Activated CD4-positive, alpha-beta T cell treated with anti-CD3 and anti-CD28 coated beads, Interleukin-10, Interleukin-2, amounts not matched to agents 100 ng/mL and 50 ng/mL, durations not matched to agents 16 hours and 8 hours (primary cell): ENCODE results near the gene NT5C3A.
"Not testable (repeated sequence)": the region's sequence is repeated elsewhere in the genome, so short reads cannot be mapped to it uniquely, and the experiment has no call there.

Source experiments
- DNase-seq: peaks from one replicate; pipeline ENCODE4 v3.0.0-alpha.2; 2020

NT5C3A gene

DNA sequence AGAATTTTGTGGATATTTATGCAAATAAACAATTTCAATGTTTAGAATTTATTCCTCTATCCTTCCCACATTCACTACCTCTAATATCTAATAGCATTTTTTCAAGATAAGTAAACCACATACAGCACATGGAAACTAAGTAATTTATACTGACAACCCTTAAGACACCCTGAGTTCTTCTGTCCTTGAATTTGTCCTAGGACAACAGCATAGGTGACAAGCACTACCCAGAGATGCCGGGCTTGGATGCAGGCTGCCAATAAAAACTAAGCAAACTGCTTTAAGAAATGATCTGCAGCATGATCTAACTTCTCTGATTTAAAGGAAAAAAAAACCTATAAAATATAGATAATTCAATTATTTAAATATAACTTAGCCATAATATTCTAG is 22.7 kb downstream of the NT5C3A start:
- no peak for DNase-seq

DNA sequence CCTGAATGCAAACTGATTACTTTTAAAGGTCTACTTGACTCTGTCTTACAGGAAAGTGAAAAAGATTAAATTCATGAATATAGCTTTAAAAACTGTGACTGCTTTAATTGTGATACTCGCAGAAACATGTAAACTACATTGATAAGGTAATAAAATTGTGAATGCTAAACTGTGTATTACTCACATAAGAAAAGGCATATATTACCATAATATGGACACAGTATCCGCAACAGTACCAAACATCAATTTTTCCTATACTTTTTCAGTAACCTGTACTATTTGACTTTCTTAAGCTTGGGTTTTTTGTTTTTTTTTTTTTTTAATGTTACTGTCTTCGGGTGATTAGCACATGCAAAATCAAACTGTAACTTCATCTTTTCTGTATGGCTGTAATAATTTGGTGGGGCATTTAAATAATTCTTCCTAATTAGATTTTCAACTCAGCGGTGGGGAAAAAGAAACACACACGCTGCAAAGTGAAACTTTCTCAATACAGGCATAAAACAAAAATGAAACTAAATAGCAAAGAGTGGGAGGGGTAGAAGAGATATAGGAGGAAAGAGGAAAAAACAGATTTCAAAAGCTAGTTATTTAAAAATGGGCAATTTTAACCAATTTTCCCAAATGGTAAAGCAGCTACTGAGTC is 23.2 kb downstream of the NT5C3A start:
- DNase-seq = peak; percentile 45

DNA sequence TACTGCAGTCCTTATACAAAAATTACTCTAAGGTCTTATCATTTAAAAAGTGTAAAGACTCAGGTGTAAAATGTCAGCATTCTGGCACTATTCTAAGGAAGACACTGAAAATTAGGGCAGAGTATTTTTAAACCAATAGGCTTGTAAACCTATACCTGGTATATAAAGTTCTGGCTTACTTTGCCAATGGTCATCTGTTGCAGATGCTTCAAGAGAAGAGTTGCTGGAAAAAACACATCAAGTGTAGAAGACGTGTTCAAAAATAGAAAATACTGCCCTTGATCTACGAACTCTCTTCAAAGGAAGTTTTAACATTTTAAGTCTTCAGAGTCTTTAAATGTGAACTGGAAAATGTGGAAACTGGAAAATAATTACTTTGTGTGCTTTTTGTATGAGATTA is 23.9 kb downstream of the NT5C3A start:
- DNase-seq = no peak

DNA sequence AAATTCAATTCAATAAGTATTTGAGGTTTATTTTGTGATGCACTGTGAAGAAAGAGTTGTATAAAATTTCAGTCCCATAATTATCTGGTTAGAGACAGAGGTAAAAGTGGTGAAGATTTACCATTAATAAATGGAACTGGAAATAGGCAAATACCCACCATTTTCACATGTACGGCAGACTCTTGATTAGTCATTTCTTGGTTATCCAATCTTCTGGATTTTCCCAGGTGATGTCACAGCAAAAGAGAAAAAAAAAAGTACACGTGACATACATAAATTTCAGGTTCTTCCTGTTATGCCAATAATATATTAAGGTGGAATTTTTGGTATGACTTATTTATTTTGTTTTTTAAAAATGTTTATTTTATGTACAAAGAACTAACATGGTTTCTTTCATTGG is 26.8 kb downstream of the NT5C3A start:
- no peak for DNase-seq

DNA sequence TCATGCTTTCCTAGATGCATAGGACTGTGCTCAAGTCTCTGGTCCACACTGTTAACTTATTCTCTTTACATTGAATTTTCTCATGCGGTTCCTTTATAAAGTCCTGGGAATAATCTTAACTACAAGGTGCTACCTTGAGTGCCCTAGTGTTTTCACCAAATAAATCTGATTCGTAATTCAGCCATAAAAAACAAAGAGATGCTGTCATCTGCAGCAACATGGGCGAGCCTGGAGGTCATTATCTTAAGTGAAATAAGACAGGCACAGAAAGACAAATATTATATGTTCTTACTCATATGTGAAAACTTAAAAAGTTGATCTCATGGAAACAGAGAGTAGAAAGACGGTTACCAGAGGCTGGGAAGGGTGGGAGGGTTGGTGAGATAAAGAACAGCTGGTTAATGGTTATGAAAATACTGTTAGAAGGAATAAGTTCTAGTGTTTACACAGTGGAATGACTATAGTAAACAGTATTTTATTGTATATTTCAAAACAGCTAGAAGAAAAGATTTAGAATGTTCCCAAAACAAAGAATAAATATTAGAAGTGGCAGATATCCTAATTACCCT is 38.3 kb downstream of the NT5C3A start:
- DNase-seq = no peak

DNA sequence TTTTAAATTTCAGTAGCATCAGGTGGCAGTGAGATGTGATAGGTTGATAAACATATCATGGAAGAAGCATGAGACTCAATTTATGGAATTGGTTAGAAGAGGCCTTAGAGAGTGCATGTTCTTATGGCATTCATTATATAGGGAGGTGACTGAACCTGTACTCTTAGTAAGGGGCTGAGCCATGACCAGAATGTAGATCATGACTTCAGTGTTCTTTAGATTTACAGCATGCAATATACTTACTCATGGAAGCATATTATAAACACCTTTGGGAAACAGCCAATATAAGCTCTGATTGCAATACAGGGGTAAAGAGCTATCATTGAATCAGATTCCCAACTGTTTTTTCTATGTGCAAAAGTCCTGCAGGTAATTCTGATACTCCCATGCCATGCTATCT is 50.2 kb downstream of the NT5C3A start:
- no peak for DNase-seq

DNA sequence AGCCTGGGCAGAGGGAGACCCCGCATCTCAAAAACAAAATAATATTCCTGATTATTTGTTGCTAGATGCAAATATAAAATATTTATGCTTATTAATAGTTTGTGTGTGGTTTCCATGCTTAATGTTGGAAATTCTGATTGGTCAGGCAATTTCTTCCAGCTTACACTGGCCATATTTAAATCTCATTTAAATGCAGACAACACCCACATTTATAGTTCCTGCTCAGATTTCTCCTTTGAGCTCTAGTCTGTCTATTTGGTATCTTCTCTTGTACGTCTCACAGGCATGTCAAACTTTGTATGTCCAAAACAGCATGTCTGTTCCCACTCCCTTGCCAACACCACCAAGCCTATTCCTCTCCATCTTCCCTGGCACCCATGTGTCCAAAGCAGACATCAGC is 52.8 kb downstream of the NT5C3A start:
- DNase-seq = no peak

DNA sequence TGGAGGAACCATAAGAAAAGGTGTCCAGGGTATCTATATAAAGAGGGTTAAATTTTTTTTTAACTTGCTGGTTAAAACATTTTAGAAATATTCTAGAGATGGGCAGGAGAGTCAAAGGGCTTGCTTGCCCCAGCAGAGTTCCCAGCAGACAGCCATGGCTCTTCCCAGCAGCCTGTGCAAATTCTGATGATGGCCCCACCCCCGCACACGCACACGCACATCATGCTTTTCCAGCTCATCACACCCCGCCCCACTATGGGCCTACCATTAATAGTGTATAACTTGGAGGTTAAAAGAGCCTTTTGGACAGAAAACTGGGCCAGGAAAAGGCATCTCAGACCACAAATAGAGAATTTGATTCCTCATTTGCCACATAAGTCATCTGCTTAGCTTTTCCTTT is 56.9 kb downstream of the NT5C3A start:
- not testable (repeated sequence) for DNase-seq

DNA sequence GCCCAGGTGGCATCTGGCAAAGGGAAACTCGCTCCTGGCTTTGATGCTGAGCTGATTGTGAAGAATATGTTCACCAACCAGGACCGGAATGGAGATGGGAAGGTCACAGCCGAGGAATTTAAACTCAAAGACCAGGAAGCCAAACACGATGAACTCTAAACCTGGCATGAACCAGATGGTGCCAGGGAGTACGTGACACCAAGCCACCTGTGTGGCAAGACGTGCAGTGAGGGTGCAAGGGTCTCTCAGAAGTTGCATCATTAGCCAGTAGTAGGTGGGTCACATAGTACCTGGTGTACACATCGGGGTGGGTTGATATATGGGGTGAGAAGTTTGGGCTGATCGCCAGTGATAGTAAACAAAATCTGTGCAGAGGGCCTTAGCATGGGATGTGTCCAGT is 57.4 kb downstream of the NT5C3A start:
- DNase-seq = not testable (repeated sequence)

DNA sequence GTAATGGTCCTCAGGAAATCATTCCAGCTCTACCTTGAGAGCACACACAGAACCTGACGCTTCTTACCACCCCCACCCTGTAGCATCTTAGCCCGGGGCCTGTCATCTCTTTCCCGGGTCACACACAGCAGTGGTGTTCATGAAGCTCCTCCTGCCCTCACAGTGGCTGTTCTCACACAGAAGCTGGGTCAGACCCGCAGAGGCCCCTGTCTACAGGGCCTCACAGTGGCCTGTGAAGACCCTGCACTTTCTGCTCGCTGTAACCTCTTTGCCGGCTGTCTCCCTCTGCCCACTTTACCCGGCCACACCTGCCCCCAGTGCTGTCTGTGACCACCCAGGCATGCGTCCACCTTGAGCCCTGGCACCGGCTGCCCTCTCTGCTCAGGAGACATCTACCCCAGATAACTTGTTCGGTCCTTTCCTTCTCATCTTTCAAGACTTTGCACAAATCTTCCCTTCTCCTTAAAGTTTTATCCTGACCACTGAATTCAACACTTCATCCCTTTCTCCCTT is 58.4 kb downstream of the NT5C3A start:
- not testable (repeated sequence) for DNase-seq

DNA sequence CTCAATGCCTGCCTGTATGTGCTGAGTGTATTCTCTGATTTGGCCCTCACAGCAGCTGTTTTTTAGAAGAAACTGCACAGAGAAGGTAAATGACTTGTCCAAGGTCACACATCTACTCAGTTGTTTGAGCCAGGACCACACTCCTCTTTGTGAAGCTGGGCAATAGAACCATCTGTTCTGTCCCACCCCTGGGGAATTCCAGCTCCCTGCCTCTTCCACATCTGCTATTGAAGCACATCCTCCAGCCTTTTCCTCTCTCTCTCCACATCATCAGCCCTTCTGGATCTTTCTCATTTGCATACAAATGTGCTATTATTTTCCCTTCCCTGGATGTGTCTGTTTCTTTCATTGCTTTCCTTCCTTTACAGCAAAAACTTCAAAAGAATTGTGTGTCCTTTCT is 59.5 kb downstream of the NT5C3A start:
- not testable (repeated sequence) for DNase-seq

DNA sequence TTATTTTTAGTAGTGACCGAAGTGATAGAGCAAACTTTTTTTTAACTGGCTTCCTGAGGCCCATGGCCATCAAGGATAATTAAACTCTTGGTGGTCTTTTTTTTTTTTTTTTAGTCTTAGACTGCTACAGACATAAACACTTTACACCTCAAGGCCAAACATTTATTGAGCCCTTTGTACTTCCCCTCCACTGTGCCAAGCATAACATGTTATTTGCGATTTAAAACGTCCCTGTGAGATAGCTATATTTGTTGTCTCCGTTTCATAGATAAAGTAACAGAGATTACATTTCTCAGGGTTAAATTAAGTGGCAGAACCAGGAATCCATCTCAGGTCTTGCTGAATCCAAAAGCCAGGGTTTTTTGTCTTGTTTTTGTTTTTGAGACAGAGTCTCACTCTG is 63.2 kb downstream of the NT5C3A start:
- not testable (repeated sequence) for DNase-seq

DNA sequence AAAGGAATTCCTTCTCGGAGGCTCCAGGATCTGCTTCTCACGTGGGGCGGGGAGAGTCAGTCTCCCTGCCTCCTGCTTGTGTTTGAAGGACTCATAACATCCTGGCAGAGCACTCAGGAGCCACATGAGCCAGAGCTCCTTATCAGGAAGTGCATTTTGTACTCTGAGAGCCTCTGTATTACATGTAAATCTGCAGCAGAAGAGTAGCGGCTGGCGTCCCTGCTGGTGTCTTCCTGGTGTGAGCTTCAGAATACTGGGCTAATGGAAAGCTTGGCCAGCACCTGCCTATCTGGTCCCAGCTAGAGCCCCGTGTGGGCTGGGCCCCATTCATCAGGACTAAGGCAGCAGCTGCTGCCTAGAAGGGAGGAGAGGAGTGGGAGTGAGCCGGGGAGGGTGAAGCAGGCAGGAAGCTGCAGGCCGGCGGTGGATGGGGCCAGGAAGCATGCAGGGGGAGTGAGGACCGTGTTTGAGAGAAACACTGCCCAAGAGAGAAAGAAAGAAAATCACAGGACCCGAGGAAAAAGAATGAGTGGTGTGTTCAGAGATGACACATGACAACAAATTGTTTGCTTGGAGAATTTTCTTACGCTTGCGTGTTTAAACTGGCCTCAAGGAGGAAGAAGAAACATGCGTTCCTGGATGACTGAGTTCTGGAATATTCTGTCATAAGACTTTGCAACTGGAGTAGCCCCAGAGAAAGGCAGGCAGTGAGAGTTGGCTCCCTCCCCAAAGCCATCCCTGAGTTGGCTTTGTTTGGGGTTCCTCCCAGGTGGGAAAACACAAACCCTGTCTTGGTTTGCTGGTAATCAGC is 64.0 kb downstream of the NT5C3A start:
- not testable (repeated sequence) for DNase-seq

DNA sequence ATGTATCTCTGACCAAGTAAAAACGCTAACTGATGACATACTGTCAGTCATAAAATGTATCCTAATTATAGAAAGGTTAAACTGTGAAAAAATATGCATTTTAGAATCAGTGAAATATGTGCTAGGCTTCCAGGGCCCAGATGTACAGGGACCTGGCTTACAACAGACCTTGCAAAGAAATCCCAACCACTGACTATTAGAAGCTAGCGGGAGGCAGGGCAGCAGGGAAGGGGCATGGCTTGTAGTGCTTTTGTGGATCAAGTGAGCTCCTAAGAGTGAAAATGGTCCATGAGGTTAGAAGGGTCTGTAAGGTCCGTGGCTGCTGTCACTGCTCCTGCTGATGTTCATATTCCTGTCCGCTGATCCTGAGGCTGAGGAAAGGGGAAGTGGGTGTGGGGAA is 64.6 kb downstream of the NT5C3A start:
- not testable (repeated sequence) for DNase-seq

DNA sequence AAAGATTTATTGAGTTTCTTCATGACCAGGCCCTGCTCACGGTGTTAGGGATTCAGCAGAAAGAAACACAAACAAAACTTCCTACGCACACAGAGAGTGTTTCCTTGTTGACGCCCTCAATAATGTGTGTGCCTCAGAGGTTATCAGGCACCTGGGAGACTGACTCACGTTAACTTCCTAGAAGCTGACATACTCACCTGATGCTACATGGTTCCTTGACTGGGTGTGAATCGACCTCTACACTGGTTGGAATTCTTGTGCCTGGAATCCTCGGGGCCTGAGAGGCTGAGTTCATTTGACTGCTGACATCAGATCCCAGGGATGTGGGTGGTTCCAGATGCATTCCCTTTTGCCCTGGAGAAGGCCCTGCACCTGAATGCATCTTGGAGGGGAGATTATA is 69.8 kb downstream of the NT5C3A start:
- DNase-seq = not testable (repeated sequence)

DNA sequence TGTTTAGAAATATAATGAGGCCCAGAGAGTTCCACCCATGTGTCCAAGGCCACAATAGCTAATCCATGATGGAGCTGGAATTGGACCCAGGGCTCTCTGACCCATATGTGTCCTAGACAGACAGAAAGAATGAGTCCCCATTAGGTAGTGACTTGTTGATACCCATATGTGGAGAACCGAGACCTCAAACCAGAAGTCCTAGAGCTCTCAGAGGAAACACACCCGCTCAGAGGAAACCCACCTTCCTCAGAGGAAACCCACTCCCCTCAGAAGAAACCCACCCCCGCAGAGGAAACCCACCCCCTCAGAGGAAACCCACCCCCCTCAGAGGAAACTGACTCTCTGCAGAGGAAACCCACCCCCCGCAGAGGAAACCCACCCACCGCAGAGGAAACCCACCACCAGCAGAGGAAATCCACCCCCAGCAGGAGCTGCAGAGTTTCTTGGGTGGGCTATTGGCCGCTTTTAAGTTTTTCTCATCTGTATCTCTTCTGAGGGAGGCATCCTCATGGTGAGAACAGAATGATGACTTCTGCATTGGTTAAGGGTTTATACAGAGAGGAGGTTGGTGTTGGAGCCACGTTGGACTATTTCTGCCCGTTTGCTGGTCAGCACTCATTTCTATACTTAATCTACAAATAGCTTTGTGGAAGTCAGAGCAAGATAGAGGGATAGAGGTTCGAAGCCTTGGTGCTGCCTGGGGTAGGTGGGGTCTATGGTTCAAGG is 70.4 kb downstream of the NT5C3A start:
- not testable (repeated sequence) for DNase-seq

DNA sequence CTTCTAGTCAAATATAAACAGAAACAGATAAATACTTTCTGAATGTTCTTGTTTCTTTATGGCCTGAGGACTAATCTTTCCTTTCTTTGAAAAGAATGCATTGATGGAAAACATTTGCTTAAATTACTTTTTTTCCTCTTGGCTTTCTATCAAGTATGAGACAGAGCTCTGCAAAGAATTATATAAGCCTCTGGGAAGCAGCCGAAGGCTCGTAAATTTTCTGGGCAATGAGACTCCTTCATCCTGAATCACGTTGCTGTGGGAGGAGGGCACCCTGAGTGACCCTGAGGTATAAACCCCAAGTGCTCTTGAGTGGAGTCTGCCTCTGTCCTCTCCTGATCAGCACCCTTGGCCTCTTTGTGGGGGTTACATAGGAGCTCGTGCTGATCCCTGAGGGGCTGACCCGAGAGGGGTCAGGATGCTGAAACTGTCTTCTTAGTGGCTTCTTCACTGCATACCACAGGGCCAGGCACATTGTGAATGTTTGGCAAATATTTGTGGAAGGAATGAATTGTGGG is 71.4 kb downstream of the NT5C3A start:
- not testable (repeated sequence) for DNase-seq

DNA sequence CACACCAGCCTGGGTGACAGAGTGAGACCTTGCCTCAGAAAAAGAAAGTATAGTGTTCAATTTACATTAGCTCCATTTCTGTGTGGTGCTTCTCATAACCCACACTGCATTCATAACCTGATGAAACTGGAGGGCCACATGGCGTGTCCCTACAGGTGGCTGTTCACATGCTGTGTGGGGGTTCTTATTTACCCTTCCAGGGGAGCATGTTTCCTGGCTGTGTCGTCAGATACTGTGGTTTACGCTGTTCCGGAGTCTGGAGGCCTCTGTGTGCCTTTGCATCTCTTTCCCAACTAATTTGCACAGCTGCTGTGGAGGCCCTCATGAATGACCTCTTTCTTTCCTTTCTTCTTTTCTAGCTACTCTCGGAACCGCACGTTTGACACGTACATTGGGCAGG is 74.4 kb downstream of the NT5C3A start:
- not testable (repeated sequence) for DNase-seq

DNA sequence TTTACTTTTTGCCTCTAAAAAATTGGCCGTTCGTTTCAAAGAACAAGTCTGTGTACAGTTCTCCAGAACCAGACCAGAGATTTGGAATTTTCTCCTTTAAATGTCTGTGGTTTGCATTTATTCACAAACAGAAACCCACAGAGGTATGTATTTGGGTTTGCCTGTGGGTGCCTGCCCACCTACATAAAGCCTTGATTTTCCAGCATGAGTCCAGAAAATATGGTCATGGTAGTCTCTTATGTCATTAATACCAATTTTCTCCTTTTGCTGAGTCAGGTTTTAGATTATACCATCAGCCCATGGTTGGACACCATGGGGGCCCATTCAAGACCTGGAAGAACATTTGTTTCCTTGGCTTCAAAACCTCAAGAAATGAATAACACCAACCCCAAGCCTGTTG is 82.7 kb downstream of the NT5C3A start:
- not testable (repeated sequence) for DNase-seq

DNA sequence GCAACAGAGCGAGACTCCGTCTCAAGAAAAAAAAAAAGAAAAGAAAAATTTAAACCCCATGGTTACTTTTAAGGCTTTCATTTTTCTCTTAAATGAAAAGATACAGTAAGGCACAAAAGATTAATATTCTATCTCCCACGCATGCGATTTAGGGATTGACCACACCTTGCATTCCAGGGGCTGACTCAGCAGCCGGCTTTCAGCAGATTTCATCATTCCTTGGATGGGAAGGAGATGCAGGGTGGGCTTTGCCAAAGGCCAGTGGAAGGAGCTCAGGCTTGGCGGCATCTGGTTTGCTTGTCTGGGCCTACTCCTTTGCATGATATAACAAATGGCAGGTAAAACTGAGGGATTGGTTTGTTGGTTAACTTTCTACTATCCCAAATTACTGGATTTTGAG is 83.3 kb downstream of the NT5C3A start:
- not testable (repeated sequence) for DNase-seq

DNA sequence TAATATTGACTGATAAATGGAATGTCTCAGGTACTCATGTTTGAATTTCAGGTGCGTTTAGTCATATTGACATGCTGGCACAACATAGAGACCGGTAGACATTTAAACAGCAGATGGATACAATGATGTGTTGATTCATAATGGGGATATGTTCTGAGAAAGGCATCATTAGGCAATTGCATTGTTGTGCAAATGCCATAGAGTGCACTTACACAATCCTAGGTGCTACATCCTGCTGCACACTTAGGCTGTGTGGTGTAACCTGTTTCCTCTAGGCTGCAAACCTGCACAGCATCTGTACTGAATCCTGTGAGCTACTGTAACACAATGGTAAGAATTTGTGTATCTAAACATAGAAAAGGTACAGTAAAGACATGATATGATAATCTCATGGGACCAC is 85.4 kb downstream of the NT5C3A start:
- not testable (repeated sequence) for DNase-seq

DNA sequence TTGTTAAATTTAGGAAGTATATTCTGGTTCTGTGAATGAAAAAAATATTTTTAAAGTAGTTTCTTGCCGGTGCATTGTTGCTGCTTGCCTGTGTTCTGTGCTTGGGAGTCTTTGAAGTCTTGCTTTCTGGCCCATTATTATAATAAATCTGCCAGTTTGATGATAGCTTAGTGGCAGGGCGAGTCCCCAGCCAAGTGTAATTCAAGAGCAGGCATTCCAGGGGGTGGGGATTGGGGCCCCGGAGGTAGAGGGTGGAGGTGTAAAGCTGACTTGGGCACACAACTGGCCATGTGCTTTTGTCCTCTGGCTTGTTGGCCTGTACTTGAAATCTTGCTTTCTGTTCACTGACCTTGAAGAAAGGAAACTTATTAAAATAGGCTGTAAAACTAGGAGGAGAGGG is 90.6 kb downstream of the NT5C3A start:
- not testable (repeated sequence) for DNase-seq

DNA sequence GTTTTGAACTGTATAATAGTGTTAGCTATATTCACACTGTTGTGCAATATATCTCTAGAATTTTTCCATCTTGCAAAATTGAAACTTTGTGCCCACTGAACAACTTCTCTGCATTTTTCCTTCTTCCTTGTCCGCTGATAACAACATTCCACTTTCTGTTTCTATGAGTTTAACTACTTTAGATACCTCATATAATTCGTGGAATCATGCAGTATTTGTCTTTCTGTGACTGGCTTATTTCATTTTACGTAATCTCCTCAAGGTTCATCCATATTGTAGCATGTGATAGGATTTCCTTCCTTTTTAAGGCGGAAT is 95.4 kb downstream of the NT5C3A start:
- DNase-seq = not testable (repeated sequence)
